HG03565 (cell line): ENCODE results near the gene NELFB.
A peak's percentile ranks its signal among the peaks of the same experiment; 100 is the strongest.

ENCODE experiments used
- ATAC-seq: cut with Tn5 transposase; IDR thresholded peaks from one replicate; pipeline ENCODE4 v1.9.1; 2021; ENCODE audit warnings: mild to moderate bottlenecking, moderate library complexity; ENCODE audit not compliant: unreplicated experiment

Gene NELFB

GRCh38 chr9:137254624-137255447 is at the start of gene NELFB:
Gene NELFB (plus strand): TSS chr9:137255327.
- ATAC-seq = peak; percentile 53

- ATAC-seq = no peak
Measured at GRCh38 chr9:137206602-137207001, 48.5 kb upstream of the NELFB start.

GRCh38 chr9:137211532-137211931 is 43.6 kb upstream of the NELFB start:
- ATAC-seq = no peak

GRCh38 chr9:137212520-137212919 is 42.6 kb upstream of the NELFB start:
- ATAC-seq = no peak

- ATAC-seq = no peak
Measured at GRCh38 chr9:137213160-137214060, 41.7 kb upstream of the NELFB start.

GRCh38 chr9:137214620-137215019 is 40.5 kb upstream of the NELFB start:
- ATAC-seq = no peak

GRCh38 chr9:137215196-137215986 is 39.7 kb upstream of the NELFB start:
- ATAC-seq = no peak

- no peak for ATAC-seq
Measured at GRCh38 chr9:137216188-137216965, 38.8 kb upstream of the NELFB start.

- ATAC-seq = no peak
Measured at GRCh38 chr9:137217276-137218211, 37.6 kb upstream of the NELFB start.

- ATAC-seq = no peak
Measured at GRCh38 chr9:137218212-137218753, 36.8 kb upstream of the NELFB start.

- ATAC-seq = no peak
Measured at GRCh38 chr9:137218754-137219271, 36.3 kb upstream of the NELFB start.

GRCh38 chr9:137219757-137220316 is 35.3 kb upstream of the NELFB start:
- no peak for ATAC-seq

GRCh38 chr9:137220317-137221094 is 34.6 kb upstream of the NELFB start:
- ATAC-seq = no peak

- ATAC-seq = no peak
Measured at GRCh38 chr9:137221095-137221505, 34.0 kb upstream of the NELFB start.

GRCh38 chr9:137221506-137222111 is 33.5 kb upstream of the NELFB start:
- ATAC-seq = no peak

- ATAC-seq = no peak
Measured at GRCh38 chr9:137222190-137223077, 32.7 kb upstream of the NELFB start, which contains the start of gene RNF208. Gene RNF208 (minus strand): TSS chr9:137222240. CDS start chr9:137221212, 1,028 bp downstream.
